HG02588 (cell line): ENCODE measurements around the gene ANKRD60.

Experiments
- ATAC-seq: cut with Tn5 transposase; IDR thresholded peaks from one replicate; pipeline ENCODE4 v1.9.1; 2021; ENCODE audit warnings: mild to moderate bottlenecking, moderate library complexity; ENCODE audit not compliant: unreplicated experiment

ANKRD60 gene

DNA sequence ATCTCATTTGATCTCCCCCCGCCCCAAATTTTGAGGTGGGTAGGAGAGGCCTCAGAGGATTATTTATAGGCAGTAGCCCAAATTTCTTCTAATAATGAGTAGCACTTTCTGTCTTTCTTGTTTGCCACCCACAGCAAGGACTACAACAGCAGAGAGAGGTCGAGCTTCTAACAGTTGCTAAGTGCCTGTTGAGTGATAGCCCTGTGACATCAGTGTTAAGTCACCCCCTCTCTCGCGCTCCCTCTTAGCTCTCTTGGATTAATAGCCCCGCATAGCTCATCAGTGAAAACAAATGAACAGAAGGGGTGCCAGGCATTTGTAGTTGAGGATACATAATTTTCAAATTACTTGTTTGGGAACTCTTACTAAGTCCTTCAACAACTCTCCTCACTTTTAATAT lies 3.5 kb downstream of the ANKRD60 start:
- no peak for ATAC-seq

DNA sequence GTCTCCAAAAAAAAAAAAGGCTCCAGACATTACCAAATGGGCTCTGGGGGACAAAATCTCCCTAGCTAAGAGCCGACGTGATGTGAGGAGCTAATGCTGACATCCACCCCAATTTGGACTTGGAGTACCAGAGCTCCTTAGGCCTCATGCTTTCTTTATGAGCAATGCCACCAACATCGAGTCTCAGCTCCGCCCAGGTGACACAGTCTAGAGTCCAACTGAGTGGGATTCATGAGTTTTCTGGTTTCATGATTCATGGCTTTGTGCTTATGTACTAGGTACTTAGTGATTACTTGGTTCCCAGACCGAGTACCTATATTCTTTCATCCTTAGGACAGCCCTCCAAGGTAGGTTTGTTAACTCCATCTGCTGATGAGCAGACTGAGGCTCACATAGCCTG lies 4.4 kb downstream of the ANKRD60 start:
- no peak for ATAC-seq

DNA sequence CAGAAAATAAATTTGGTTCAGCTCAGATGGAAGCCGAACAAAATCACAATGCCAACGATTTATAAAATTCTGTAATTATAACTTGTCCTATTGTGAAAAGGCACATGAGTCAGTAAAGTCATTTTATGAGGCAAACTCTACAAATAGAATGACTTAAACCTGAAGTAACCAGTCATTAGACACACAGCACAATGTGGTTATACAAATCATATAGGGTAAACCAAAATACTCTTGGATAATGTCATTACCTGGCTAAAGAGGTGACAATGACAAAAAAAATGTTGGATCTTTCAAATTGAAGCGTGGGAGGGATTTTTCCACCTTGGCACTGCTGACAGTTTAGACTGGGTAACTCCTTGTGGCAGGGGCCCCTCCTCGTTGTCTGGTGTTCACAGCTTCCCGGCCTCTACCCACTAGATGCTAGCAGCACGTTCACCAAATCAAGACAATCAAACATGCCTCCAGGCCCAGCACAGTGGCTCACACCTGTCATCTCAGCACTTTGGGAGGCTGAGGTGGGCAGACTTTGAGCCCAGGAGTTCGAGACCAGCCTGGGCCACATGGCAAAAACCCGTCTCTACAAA lies 5.0 kb downstream of the ANKRD60 start:
- no peak for ATAC-seq

DNA sequence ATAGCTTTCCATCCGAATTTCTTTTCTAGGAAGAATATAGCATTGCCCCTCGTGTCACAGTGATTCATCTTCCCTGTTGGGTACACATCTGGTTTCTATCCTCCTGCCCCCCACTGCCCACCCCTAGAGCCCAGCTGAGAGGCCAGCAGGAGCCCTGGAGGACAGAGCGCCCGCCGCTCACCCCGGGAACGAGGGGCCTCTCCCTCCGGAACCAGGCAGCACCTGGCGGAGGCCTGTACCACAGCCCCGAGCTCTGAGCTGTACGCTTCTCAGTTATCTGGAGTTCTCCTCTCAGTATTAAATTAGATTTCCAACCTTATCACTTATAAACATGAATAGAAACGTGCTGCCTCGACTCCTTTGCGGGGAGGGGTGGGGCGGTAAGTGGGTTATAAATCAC lies 6.0 kb downstream of the ANKRD60 start:
- no peak for ATAC-seq

DNA sequence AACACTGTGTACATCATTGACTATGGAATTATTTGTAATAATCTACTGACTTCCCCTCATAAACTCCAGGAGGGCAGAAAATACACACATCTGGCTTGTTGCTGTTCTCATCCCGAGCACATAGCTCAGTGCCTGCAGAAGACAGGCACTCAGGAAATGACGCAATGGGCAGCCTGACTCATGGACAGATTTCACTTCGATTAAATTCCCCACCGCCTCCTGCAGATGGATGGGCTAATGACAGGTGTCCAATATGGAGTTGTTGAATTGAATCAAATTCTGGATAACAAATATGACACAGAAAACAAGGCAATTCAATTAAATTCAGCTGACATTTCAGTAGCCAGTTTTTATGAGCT lies 9.1 kb downstream of the ANKRD60 start:
- ATAC-seq, result no peak

DNA sequence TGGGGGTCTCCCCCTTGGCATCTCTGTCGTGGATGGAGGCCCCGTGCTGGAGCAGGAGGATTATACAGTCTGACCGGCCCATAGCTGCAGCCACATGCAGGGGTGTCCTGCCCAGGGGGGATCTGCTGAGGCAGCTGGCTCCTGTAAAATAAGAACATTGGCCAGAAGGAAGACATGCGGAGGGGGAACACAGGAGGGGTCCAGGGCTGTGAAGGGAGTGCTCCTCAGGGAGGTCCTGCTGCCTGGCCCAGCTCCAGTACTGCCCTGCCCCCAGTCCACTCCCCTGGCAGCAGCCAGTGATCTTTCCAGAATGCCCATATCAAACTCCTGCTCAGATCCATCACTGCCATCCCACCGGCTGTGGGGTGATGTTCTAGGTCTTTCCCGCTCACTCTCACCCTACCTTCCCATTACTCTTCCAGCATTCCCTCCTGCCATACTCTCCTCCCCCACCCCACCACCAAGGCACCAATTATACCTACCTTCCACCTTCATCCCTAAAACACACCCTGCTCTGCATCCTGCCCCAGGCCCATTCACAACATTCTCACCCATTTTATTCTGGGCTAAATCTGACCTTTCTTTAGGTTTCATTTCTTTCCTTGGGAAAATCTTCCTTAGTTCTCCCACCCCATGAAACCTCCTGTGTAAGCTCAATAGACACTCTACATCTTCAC lies 9.7 kb downstream of the ANKRD60 start:
- ATAC-seq, result no peak

DNA sequence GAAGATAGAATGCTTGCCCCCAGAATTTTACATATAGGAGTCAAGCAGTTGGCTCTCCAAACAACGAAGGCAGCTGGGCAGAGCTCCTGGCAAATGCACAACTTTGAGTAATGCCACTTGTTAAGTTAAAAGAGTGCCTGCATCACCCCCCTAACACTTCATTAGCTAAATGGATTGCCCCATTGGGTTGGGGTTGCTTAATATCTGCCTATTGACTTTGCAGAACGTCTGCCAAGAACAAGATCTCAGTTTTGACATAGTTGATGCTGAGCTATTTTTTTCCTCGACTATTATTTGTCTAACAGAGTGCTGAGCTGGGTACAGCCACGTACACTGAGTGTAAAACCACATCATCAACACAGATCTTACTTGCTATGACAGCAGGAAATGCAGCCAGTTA lies 12.1 kb downstream of the ANKRD60 start:
- ATAC-seq, result no peak

DNA sequence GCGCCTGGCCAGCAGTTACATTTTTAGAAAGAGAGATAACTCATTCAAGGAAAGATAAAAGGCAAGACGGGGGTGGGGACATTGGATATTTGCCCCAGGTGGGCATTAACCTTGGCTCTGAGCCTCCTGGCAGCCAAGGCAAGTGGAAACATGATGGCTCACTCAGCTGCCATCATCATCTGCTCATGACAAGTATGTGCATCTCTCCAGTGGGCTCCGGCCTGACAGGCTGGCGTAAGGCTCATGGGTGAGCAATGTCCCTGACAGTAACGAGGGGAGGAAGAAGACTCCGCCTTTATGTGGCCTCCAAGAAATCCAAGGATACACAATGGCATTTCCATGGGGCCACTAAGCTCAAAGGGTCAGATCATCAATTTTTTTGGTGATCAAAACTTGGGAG lies 13.3 kb downstream of the ANKRD60 start:
- no peak for ATAC-seq

DNA sequence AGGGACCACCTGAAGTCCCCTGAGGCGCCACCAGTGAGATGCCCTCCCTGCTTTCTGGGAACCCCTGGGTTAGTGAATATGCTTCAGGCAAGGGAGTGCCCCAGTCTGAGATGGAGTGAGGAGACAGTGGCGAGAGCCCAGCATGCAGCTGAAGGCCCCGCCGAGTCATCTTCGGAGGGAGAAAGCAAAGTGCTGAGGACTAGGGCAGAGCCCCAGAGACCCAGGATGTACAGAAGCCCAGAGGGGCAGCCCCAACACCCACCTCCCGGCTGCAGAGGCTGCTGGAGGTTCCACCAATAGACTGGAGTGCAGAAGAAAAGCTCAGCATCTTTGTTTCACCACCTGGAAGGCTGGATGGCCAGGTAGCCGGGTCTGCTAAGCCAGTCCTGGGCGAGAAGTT lies 14.1 kb downstream of the ANKRD60 start:
- ATAC-seq, result no peak

DNA sequence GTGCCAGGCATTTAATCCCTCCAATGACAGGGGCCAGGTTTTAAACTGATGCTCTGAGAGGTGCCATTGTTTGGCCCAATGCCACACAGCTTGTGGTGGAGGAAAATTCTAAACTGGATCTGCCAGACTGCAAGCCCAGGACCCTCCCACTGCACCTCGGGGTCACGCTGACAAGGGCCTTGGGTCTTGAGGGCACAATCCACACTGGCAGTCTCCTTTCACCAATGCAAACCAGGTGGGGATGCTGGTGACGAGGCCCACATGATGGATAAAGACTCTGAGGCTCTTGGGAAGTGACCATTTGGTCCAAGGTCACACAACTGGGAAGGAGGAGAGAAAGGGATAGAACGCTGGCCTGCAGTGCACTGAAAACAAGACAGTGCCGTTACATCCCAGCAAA lies 14.7 kb downstream of the ANKRD60 start:
- no peak for ATAC-seq

DNA sequence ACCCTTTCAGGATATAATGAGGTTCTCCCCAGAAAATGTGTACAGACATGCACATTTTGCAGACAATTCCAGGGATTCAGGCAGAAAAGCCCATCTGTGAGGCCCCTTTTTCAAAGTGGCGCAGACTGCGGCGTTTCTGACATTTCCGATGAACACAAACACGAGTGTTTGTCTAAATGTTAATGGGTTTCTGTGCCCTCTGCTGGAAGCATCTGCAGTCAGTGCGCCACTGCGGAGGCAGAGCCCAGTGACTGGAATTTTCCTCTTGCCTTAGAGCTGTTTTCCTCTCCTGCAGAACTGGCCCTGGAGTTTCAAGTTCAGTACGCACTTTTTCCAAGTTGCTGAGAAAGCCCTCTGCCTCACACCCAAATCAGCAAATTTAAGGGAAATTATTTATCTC lies 15.3 kb downstream of the ANKRD60 start:
- ATAC-seq, result no peak

DNA sequence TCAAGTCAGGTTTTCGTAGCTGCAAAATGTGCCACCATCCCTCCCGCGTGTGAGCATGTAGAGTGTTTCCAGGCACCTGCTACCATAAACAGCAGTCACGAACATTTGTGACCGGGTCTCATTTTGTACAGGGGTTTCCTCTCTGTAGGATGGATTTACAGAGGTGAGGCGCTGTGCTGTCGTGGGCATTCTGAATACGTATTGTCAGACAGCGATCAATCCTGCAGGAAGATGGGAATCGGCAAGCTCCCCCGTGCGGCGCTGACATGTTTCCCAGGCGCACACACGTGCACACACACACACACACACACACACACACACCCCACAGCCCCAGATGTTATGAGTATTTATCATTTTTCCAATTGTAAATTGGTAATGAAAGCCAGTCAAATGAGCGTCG lies 15.8 kb downstream of the ANKRD60 start:
- no peak for ATAC-seq

DNA sequence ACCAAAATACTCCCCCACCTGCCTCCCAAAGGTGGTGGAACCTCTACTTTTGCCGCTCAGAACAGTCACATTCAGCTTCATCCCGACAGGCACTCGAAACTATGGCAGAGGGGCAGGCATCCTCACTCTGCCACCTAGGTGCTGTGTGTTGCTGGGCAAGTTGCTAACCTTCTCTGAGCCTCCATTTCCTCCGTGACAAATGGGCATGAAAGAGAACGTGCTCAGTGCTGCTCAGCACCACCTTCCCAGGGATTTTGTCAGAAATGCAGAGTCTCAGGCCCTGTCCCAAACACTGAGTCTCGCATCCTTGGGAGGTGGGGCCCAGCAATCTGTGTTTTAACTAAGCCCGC lies 18.1 kb downstream of the ANKRD60 start:
- no peak for ATAC-seq

DNA sequence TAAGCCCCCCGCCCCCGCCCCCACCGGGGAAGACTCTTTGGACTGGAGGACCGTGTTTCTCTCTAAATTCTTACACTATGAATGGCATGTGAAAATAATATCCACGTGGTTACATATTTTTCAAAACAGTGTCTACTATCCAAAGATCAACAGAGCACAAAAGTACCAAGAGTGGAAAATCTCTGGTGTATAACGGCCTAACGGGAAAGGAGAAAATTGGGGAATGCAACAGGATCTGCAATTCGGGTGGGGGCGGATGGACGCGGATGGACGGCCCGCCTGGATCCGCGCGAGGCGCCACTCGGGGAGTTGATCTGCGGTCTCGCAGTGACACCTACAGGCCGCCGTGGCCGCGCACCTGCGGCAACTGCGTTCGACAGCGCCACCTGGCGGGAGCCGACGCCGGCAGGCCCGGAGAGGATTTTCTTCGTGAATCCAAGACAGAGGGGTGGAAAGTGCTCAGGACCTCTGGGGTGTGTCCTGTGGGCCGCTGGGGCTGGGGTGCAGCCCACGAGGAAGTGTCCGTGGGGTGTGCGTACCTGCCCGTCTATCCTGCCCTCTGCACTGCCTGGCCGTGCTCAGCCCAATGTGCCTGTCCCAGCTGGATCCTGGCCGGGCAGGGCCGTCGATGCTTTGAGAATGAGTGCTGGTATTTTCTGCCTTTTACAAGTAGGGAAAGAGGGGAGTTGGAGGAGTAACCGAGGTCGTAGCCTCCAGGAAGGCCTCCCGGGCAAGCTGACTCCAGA lies 18.6 kb downstream of the ANKRD60 start:
- ATAC-seq, result peak; percentile 67

DNA sequence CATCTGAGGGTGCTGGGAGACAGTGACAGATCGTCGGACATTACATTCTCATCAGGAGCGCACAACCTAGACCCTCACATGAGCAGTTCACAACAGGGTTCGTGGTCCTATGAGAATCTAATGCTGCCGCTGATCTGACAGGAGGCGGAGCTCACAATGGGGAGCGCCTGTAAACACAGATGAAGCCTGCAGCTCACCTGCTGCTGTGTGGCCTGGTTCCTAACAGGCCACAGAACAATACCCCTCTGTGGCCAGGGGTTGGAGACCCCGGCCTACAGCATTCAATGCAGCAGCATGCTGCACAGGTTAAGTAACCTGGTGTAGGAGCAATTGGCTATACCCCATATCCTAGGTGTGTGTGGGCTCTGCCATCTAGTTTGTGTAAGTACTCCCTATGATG lies 19.5 kb downstream of the ANKRD60 start:
- ATAC-seq, result no peak

DNA sequence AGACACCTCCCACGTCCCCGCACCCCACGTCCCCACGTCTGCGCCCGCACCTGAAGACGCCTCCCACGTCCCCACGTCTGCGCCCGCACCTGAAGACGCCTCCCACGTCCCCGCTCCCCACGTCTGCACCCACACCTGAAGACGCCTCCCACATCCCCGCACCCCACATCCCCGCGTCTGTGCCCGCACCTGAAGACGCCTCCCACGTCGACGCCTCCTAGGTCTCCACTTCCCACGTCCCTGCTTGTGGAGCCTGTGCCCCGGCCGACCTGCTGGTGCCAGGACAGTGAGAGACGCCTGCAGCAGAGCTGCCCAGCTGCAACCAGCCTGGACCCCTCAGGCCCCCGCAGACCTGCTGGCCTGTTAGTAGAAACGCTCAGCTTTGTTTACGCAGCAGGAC lies 22.6 kb downstream of the ANKRD60 start:
- ATAC-seq, result no peak

DNA sequence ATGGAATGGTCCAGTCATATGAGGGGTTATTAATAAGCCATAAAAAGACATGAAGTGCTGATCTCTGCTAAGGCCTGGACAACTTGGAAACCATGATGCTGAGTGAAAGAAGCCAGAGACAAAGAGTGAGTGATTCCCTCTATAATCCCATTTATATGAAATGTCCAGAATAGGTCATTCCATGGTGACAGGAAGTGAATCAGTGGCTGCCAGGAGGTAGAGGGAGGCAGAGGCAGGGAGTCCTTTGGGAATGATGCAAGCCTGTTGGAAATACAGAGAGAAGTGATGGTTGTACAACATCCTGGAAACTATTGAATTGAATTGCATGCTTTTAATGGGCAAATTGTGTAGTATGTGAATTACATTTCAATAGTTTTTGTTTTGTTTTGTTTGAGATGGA lies 26.4 kb downstream of the ANKRD60 start:
- ATAC-seq, result no peak

DNA sequence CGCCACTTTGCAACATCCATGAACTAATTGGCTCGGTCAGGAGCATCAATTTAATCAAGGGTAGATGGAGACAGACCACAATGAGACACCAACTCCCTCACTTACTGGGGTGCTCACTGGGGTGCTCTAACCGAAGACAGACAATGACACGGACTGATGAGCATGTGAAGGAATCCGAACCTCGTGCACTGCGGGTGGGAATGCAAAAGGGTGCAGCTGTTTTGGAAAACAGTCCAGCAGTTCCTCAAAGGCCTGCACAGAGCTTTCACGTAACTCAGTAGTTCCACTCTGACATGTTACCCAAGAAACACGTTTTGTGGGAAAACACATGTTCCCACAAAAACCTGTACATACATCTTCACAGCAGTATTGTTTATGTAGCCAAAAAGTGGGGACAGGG lies 26.8 kb downstream of the ANKRD60 start:
- ATAC-seq, result no peak

DNA sequence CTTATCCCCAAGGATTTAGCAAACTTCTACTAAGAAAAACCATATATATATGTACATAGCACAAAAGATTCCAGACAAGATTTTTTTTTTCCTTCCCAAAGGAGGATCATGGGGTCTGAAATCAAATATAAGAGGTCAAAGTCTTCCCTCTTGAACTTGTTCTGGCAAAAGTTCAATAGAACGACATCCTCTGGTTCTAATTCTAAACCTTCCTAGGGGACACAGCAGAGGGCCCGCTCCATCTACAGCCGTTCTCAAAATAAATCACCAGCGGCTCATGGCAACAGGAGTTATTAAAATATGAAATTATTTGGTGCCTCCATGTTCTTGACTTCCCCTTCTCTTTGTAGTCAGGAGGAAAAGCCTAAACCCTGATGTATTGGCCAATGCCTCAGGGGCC lies 29.0 kb downstream of the ANKRD60 start:
- ATAC-seq, result no peak

DNA sequence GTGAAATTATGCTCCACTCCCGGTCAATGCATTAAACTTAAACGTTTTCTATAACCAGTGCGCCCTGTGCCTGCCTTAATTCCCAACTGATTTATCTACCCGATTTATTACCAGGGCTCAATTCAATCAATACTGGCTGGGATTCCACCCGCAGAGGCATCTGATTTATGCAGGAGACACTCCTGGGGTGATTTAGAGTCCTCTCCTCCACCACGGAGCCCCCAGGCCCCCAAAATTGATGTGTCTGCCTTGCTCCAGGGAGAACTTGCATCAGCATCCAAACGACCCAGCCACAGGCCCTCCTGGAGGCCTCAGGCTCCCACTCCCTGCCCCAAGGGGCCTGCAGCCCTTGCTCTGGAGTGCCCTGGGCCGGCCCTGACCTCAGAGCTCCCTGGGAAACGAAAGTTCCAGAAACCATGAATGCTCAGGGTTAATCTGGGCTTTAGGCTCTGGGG lies 29.5 kb downstream of the ANKRD60 start:
- ATAC-seq, result no peak

DNA sequence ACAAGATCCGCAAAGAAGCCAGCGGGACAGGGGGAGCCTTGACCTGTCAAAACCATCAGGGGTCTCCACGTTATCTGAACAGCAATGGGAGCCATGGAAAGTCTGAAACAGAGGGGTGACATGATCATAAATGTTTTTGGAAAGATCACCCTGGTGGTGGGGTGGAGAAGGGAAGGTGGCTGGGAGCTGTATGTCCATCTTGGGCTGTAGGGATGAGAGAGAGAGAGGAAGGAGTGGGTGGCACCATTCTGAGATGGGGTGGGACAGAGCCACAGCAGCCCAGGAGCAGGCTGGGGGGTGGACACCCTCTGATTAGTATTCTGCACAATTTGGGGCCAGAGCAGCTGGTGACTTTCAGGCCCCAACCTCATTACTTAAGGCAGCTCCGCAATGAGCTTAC lies 30.1 kb downstream of the ANKRD60 start:
- no peak for ATAC-seq

DNA sequence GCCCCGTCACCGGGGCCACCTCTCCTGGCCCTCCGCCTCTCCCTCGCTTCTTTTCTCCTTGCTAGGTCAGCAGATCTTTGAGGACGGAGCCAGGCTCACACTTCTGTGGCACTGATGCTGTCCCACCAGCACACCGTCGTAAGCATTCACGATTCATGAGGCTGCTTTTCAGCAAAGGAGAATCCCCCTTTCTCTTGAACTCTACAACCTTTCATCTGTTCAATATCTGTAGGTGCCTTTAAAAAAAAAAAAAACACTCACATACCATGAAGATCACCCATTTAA lies 31.3 kb downstream of the ANKRD60 start:
- ATAC-seq, result no peak
